HEK293 (cell line): ENCODE measurements around the gene ZNF329.

ENCODE experiments used
- ELK4 ChIP-seq: IDR thresholded peaks from 2 replicates; pipeline ENCODE4 v1.6.1; 2011; ENCODE audit warnings: mild to moderate bottlenecking, low read depth, low read length, borderline replicate concordance
- OSR2 ChIP-seq: fragments of 450-650 bp; formaldehyde crosslinking; IDR thresholded peaks from 2 replicates; pipeline ENCODE4 v1.5.1; 2016; ENCODE audit warnings: missing biosample characterization, missing genetic modification characterization
- PBX3 ChIP-seq: sonication (generic); formaldehyde crosslinking; IDR thresholded peaks from 2 replicates; pipeline ENCODE4 v1.8.1; 2022; ENCODE audit warnings: mild to moderate bottlenecking, moderate library complexity, missing genetic modification reagents
- PRDM1 ChIP-seq: fragments of 450-650 bp; formaldehyde crosslinking; IDR thresholded peaks from 2 replicates; pipeline ENCODE4; 2016; ENCODE audit warnings: missing biosample characterization, missing genetic modification characterization
- PRDM6 ChIP-seq: fragments of 450-650 bp; formaldehyde crosslinking; IDR thresholded peaks from 2 replicates; pipeline ENCODE4 v1.5.1; 2017; ENCODE audit warnings: missing biosample characterization, missing genetic modification characterization
- SALL2 ChIP-seq: fragments of 450-650 bp; formaldehyde crosslinking; IDR thresholded peaks from 2 replicates; pipeline ENCODE4 v1.5.0; 2017; ENCODE audit warnings: missing biosample characterization, mild to moderate bottlenecking, missing genetic modification characterization, borderline replicate concordance
- SETDB1 ChIP-seq: IDR thresholded peaks from one replicate; pipeline ENCODE4 v1.6.1; 2017; ENCODE audit warnings: mild to moderate bottlenecking, low read length, moderate library complexity, mixed read lengths; ENCODE audit not compliant: insufficient read length
- TSHZ1 ChIP-seq: fragments of 450-650 bp; formaldehyde crosslinking; IDR thresholded peaks from 2 replicates; pipeline ENCODE4 v1.5.1; 2016; ENCODE audit warnings: missing biosample characterization, missing genetic modification characterization, borderline replicate concordance
- ZBTB48 ChIP-seq: fragments of 450-650 bp; formaldehyde crosslinking; IDR thresholded peaks from 2 replicates; pipeline ENCODE4 v1.5.1; 2016; ENCODE audit warnings: missing biosample characterization, missing genetic modification characterization
- ZBTB7A ChIP-seq: fragments of 450-650 bp; formaldehyde crosslinking; IDR thresholded peaks from 2 replicates; pipeline ENCODE4 v1.5.1; 2016; ENCODE audit warnings: low read depth, missing biosample characterization, missing genetic modification characterization
- ZBTB8A ChIP-seq: fragments of 450-650 bp; formaldehyde crosslinking; IDR thresholded peaks from 2 replicates; pipeline ENCODE4 v1.5.1; 2016; ENCODE audit warnings: missing biosample characterization, missing genetic modification characterization
- ZFP41 ChIP-seq: fragments of 450-650 bp; formaldehyde crosslinking; IDR thresholded peaks from 2 replicates; pipeline ENCODE4 v1.5.1; 2016; ENCODE audit warnings: missing biosample characterization, missing genetic modification characterization, borderline replicate concordance
- ZNF10 ChIP-seq: fragments of 450-650 bp; formaldehyde crosslinking; IDR thresholded peaks from 2 replicates; pipeline ENCODE4 v1.5.1; 2017; ENCODE audit warnings: missing biosample characterization, missing genetic modification characterization
- ZNF112 ChIP-seq: fragments of 450-650 bp; formaldehyde crosslinking; IDR thresholded peaks from 2 replicates; pipeline ENCODE4 v1.5.0; 2017; ENCODE audit warnings: missing biosample characterization, missing genetic modification characterization
- ZNF114 ChIP-seq: fragments of 450-650 bp; formaldehyde crosslinking; IDR thresholded peaks from 2 replicates; pipeline ENCODE4 v1.5.0; 2017; ENCODE audit warnings: missing biosample characterization, missing genetic modification characterization
- ZNF132 ChIP-seq: fragments of 450-650 bp; formaldehyde crosslinking; IDR thresholded peaks from 2 replicates; pipeline ENCODE4 v1.5.1; 2017; ENCODE audit warnings: missing biosample characterization, missing genetic modification characterization, borderline replicate concordance
- ZNF155 ChIP-seq: fragments of 450-650 bp; formaldehyde crosslinking; IDR thresholded peaks from 2 replicates; pipeline ENCODE4 v1.5.1; 2016; ENCODE audit warnings: missing biosample characterization, missing genetic modification characterization
- ZNF214 ChIP-seq: fragments of 450-650 bp; formaldehyde crosslinking; IDR thresholded peaks from 2 replicates; pipeline ENCODE4 v1.5.1; 2017; ENCODE audit warnings: missing biosample characterization, mild to moderate bottlenecking, missing genetic modification characterization, borderline replicate concordance
- ZNF223 ChIP-seq: fragments of 450-650 bp; formaldehyde crosslinking; IDR thresholded peaks from 2 replicates; pipeline ENCODE4 v1.5.1; 2016; ENCODE audit warnings: missing biosample characterization, missing genetic modification characterization
- ZNF266 ChIP-seq: fragments of 450-650 bp; formaldehyde crosslinking; IDR thresholded peaks from 2 replicates; pipeline ENCODE4 v1.5.1; 2016; ENCODE audit warnings: missing biosample characterization, missing genetic modification characterization, low read depth
- ZNF366 ChIP-seq: fragments of 450-650 bp; formaldehyde crosslinking; conservative IDR thresholded peaks from 2 replicates; pipeline ENCODE4 v1.5.1; 2016; ENCODE audit warnings: missing biosample characterization, missing genetic modification characterization
- ZNF433 ChIP-seq: fragments of 450-650 bp; formaldehyde crosslinking; IDR thresholded peaks from 2 replicates; pipeline ENCODE4 v1.5.1; 2016; ENCODE audit warnings: missing biosample characterization, missing genetic modification characterization, low read depth
- ZNF449 ChIP-seq: fragments of 450-650 bp; formaldehyde crosslinking; IDR thresholded peaks from 2 replicates; pipeline ENCODE4 v1.5.1; 2017; ENCODE audit warnings: missing biosample characterization, mild to moderate bottlenecking, missing genetic modification characterization, moderate library complexity
- ZNF585B ChIP-seq: fragments of 450-650 bp; formaldehyde crosslinking; IDR thresholded peaks from 2 replicates; pipeline ENCODE4 v1.5.1; 2016; ENCODE audit warnings: missing biosample characterization, missing genetic modification characterization
- ZNF624 ChIP-seq: fragments of 450-650 bp; formaldehyde crosslinking; IDR thresholded peaks from 2 replicates; pipeline ENCODE4 v1.5.1; 2017; ENCODE audit warnings: missing biosample characterization, missing genetic modification characterization
- ZNF670 ChIP-seq: fragments of 450-650 bp; formaldehyde crosslinking; IDR thresholded peaks from 2 replicates; pipeline ENCODE4 v1.5.1; 2016; ENCODE audit warnings: missing biosample characterization, missing genetic modification characterization, low read depth
- ZNF785 ChIP-seq: fragments of 450-650 bp; formaldehyde crosslinking; IDR thresholded peaks from 2 replicates; pipeline ENCODE4 v1.5.1; 2016; ENCODE audit warnings: missing biosample characterization, missing genetic modification characterization
- ZNF837 ChIP-seq: fragments of 450-650 bp; formaldehyde crosslinking; IDR thresholded peaks from 2 replicates; pipeline ENCODE4 v1.5.1; 2016; ENCODE audit warnings: missing biosample characterization, missing genetic modification characterization
- ZSCAN16 ChIP-seq: fragments of 450-650 bp; formaldehyde crosslinking; IDR thresholded peaks from 2 replicates; pipeline ENCODE4 v1.5.1; 2016; ENCODE audit warnings: missing biosample characterization, missing genetic modification characterization
- ZSCAN5A ChIP-seq: fragments of 450-650 bp; formaldehyde crosslinking; IDR thresholded peaks from 2 replicates; pipeline ENCODE4 v1.5.1; 2016; ENCODE audit warnings: missing biosample characterization, missing genetic modification characterization

The ZNF329 gene

GRCh38 chr19:58182989-58183816, 32.6 kb upstream of the ZNF329 start, which contains the start of gene ZNF274 (continued):
- TF ChIP-seq ZNF670 (no peak), ZNF433 (tag by site-specific recombination) (no peak), SALL2 (no peak), ZBTB48 (tag by site-specific recombination) (peak; percentile 92), ELK4 (no peak), ZNF785 (tag by site-specific recombination) (0 out of 2 replicates have a peak, but pooled peaks have one; percentile 12), ZNF837 (tag by site-specific recombination) (no peak), ZNF266 (tag by site-specific recombination) (no peak), ZNF132 (tag by site-specific recombination) (no peak), ZNF155 (tag by site-specific recombination) (no peak), PBX3 (CRISPR knock-in tag) (peak; percentile 93), ZBTB8A (tag by site-specific recombination) (peak; percentile 38), ZNF366 (tag by site-specific recombination) (no peak), ZFP41 (tag by site-specific recombination) (no peak), ZNF112 (tag by site-specific recombination) (no peak), ZSCAN16 (tag by site-specific recombination) (0 out of 2 replicates have a peak, but pooled peaks have one; percentile 28), ZNF624 (tag by site-specific recombination) (no peak), ZNF585B (tag by site-specific recombination) (0 out of 2 replicates have a peak, but pooled peaks have one; percentile 10), ZNF214 (no peak), OSR2 (no peak), ZNF449 (tag by site-specific recombination) (no peak), ZNF223 (tag by site-specific recombination) (no peak), PRDM6 (no peak), TSHZ1 (tag by site-specific recombination) (no peak), PRDM1 (tag by site-specific recombination) (no peak), ZBTB7A (tag by site-specific recombination) (peak; percentile 60; the same call in 1 of the 2 replicates), SETDB1 (no peak), ZSCAN5A (tag by site-specific recombination) (peak; percentile 75), ZNF10 (tag by site-specific recombination) (no peak; the same call in 1 of the 2 replicates), ZNF114 (no peak)
